G401.6 (cell line): Measurements from ENCODE around the gene TMED8.
"Not testable (repeated sequence)": the region's sequence is repeated elsewhere in the genome, so short reads cannot be mapped to it uniquely, and the experiment has no call there.

Experiments
- FAIRE-seq: peaks from 2 replicates; lab custom pipeline; 2012; peaks lifted over from hg19 to GRCh38; lab: Jason Lieb, UNC

Gene TMED8

DNA sequence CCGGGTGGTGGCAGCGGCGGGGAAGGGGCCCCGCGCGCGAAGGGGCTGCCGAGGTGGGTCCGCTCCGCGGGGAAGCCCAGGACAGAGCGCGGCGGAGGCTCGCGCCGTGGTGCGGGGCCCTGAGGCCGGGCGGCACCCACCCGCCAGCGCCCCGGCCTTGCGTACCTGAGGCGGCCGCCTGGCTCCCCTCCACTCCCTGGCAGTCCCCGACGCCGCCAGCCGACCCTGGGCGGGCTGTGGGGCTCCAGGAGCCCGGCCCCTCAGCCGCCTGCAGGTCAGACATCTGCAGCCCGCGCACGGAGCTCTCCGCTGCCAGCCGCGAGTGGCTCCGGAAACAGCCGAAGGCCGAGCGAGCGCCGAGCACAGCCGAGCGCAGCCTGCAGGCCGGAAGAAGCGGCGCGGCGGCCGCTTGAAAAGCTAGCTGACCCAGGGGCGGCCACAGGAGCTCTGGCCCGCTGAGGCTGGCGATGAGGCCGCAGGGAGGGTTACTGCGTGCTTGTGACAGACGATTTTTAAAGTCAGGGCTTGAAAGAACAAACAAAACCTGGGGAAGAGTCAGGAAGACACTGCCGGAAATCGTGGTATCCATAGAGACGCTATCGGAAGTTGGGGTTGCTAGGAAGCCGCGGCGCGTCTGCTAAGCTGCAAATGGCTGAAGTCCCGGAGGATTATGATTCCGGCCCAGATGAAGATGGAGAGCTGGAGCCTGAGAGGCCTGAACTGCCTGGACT lies at the start of gene TMED8, which contains the start of gene SAMD15:
TMED8 (minus strand) TSS at position 324 of the 731 bp plus-strand sequence; CDS start at position 283, 41 bp downstream.
SAMD15 (plus strand) TSS at position 609 of the 731 bp plus-strand sequence; CDS start at position 649, 40 bp downstream.
- FAIRE-seq, result peak; percentile 67

DNA sequence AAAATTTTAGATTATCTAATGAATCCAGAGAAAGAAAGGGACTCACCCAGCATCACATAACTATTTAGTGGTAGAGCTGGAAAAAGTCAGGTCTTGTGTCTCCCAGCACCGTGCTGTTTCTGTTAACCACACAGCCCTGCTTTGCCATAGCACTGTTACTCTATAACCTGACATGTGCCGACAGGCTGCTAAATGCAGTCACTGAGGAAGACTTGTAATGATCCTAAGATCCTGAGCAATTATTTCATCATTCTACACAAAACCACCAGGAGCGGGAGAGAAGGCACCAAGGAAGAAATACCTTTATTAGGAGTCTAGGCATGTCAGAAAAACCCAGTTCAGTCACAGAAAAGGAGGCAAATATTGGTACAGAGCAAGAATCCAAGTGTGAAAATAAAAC lies 49.5 kb upstream of the TMED8 start:
- FAIRE-seq, result no peak

DNA sequence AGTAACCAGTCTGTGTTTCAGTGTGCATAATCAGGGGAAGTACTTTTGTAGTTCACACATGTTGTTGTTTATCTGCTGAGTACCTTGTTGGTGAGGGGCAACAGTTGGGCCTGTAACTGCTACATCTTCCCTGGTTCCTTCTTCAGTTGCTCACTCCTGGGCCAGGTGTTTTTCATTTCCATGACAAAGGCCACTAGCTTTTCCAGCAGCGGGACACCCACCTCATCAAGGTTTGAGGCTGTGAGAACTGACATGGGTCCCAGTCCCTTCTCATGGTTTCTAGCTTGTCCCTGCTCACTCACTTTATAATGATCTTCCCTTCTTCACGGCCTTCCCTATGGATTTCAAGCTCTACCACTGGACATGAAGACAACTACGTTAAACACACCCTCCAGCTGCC lies 48.0 kb upstream of the TMED8 start:
- FAIRE-seq, result no peak

GRCh38 chr14:77423423-77423822 lies 46.5 kb upstream of the TMED8 start, which contains the start of gene NOXRED1:
TSS of gene NOXRED1 (minus strand) at chr14:77423523. CDS start at chr14:77422889, 634 bp downstream.
- FAIRE-seq, result no peak

DNA sequence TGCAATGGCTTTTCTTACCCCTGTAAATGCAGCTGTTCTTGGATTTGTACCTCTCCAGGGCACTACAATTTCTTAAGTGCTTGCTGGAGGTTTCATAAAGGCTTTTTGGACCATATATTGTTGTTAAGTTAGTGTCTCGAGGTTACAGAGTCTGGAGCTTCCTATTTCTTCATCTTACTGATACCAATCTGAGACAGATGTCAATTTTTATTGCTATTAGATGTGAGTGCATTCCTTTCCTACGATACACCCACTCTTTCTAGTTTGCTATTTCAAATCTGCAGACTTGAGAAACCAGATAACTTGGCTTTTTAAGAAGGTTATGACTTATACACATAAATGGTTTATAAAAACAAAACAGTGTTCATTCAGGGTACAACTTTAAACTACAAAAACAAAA lies 44.3 kb upstream of the TMED8 start:
- FAIRE-seq, result no peak

GRCh38 chr14:77416836-77417235 lies 39.9 kb upstream of the TMED8 start:
- FAIRE-seq, result no peak

DNA sequence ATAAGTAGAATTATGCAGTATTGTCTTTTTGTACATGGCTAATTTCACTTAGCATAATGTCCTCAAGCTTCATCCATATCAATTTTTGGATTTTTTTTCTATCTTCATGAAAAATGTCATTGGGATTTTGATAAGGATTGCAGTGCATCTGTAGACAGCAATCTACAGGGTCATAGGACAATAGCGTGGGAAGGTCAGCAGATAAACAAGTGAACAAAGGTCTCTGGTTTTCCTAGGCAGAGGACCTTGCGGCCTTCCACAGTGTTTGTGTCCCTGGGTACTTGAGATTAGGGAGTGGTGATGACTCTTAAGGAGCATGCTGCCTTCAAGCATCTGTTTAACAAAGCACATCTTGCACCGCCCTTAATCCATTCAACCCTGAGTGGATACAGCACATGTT lies 39.2 kb upstream of the TMED8 start:
- not testable (repeated sequence) for FAIRE-seq

DNA sequence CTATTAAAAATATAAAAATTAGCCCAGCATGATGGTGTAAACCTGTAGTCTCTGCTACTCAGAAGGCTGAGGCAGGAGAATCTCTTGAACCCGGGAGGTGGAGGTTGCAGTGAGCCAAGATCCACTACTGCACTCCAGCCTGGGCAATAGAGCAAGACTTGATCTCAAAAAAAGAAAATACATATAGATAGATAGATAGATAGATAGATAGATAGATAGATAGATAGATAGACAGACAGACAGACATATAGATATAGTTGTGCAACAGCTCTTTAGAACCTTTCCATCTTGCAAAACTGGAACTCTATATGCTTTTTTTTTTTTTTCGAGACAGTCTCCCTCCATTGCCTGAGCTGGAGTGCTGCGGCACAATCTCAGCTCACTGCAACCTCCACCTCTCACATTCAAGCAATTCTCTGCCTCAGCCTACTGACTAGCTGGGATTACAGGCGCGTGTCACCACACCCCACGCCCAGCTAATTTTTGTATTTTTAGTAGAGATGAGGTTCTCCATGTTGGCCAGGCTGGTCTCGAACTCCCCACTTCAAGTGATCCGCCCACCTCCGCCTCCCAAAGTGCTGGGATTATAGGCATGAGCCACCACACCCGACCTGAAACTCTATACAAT lies 38.6 kb upstream of the TMED8 start:
- FAIRE-seq, result not testable (repeated sequence)

DNA sequence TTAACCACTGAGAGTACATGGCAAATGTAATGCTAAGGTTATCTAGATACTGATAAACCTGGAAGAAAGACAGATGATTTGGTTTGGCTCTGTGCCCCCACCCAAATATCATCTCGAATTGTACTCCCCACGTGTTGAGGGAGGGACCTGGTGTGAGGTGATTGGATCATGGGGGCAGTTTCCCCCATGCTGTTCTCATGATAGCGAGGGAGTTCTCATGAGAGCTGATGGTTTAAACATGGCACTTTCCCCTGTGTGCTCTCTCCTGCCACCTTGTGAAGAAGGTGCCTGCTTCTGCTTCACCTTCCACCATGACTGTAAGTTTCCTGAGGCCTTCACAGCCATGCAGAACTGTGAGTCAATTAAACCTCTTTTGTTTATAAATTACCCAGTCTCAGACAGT lies 32.2 kb upstream of the TMED8 start:
- FAIRE-seq, result no peak

DNA sequence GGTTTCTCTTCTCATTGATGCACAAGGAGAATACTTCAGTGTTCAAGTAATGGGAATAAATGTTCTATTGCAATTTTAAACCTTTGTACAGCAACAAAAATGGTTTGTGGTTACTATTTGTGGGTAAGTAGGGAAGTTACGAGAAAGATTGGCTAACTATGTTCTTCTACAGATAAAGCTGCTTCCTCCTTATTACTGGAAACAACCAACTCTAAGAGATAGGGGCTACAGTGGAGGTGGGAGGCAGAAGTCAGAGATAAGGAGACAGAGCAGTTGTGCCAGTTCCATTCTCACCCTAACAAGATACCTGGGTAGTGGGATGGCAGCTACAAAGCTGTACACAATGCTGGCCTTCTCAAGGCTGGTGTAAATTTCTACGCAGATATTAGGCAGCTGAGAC lies 30.3 kb upstream of the TMED8 start:
- no peak for FAIRE-seq

DNA sequence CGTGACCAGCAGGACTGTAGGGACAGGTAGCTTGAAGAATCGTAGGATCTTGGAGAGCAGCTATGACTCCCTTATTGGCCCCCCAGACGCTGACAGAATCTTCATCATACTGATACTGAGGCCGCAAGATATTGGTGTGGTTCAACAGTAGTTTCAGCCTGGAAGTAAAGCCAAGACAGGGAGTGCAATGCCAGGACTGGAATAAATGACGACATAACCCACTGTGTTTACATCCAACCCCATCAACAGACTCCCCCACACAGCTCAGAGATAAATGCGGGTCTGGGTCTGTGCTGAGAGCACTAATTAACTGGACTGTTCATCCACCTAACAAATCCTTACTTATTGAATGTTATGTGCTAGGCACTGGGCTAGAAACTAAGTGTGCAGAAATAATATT lies 29.8 kb upstream of the TMED8 start:
- no peak for FAIRE-seq

DNA sequence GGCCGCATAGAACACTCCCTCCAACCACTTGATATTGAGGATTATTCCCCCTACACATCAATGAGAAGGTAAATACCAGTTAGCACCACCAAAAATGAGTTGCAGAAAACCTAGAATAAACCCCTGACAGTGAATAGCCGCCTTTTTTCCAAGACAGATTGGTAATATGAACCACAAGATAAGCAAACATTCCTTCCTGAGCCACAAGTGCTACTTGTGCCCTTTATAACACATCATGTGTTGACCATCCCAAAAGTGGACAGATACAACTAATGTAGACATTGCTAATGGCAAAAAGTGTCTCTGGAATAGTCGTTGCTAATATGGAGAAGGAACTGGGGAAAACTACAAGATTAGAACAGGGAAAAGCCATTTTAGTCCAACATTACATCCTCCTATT lies 29.2 kb upstream of the TMED8 start:
- FAIRE-seq, result no peak

DNA sequence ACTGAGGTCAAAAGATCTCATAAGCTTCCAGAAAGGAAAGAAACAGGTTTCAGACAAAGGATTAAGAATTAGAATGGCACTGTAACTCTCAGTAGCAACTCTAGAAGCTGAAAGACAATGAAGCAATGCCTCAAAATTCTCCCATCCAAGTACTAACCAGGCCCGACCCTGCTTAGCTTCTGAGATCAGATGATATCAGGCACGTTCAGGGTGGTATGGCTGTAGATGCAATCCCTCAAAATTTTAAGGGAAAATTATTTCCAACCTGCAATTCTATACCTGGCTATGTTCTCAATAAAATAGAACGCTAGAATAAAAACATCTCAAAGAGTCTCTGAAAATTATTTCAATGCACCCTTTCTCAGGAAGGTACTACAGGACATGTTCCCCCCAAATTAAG lies 26.9 kb upstream of the TMED8 start:
- no peak for FAIRE-seq

- FAIRE-seq, result no peak
These were observed 23.3 kb upstream of the TMED8 start for GRCh38 chr14:77400216-77400615.

DNA sequence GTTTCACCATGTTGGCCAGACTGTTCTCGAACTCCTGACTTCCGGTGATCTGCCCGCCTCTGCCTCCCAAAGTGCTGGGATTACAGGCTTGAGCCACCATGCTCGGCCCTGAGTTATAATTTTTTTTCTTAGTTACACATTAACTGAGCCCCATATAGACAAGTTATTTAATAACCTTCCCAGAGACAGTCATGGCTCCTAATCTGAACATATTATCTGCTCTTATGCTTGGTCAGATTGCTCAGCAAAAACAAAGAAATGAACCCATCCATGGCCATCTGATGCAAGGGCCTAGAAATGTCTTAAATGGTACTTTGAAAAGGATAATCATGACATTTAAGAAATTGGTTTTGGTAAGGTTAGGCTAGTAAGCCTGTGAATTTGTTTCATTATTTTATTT lies 13.3 kb upstream of the TMED8 start:
- no peak for FAIRE-seq

DNA sequence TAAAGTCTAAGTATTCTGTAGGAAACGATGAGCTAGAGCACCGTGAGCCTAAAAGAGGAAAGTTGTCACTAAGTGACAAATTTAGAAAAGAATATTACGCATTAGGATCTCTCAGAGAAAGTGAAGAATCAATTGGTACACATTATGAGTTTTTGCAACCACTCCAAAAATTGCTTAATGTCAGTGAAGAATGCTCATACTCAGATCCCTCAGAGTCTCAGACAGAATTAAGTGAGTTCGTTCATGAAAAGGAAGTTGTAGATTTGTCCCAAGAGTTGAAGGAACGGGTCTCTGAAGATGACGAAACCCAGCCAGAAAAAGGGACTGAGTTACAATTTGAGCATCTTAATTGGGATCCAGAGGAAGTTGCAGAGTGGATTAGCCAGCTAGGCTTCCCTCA lies 1.8 kb upstream of the TMED8 start:
- FAIRE-seq, result no peak

- FAIRE-seq, result no peak
These were observed 579 bp upstream of the TMED8 start for GRCh38 chr14:77377502-77377844.

DNA sequence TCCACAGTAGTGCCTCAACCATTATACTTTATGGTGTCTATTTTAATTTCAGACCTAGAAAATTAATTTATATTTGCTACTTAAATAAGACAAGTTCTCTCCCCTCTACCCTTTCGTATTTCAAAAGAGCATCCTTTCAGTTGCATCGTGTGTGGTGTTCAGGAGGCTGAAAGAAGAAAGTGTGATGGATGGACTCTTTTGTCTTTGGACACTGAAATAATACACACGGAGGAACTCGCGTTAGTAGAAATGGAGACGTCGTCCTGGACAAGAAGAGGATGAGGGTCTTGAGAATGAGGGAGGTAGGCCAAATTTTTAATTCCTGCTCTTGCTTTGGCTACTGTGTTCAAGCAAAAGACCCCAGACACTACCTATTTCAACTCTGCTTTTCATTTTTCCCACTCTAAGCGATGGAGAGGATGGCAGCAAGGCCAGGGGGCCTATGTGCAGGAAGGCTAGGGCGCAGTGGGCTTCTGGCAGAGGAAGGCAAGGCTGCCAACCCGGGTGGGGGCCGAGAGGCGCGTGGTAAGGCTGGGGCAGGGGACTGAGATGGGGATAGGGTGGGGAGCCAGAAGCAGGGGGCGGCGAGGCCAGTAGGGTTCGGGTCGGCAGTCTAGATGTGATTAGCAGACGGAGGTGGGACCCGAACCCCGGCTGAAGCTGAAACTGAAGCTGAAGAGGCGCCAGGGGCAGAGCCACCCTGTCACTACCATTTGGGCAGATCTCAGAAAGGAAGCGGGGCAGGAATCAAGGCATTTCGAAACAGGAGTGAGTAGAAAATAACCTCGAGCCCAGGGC lies 722 bp downstream of the TMED8 start:
- FAIRE-seq, result no peak

GRCh38 chr14:77375164-77375950 lies 1.5 kb downstream of the TMED8 start:
- FAIRE-seq, result no peak

- no peak for FAIRE-seq
These were observed 4.5 kb downstream of the TMED8 start for GRCh38 chr14:77372304-77372841.

GRCh38 chr14:77369285-77369684 lies 7.6 kb downstream of the TMED8 start:
- FAIRE-seq, result no peak

DNA sequence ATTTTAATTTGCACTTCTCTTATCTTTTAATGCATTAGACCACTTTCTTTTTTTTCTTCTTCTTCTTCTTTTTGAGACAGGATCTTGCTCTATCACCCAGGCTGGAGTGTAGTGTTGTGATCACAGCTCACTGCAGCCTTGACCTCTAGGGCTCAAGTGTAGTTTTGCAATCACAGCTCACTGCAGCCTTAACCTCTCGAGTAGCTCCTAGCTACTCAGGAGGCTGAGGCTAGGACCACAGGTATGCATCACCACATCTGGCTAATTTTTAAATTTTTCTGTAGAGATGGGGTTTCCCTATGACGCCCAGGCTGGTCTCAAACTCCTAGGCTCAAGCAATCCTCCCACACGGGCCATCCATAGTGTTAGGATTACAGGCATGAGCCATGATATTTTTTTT lies 12.7 kb downstream of the TMED8 start:
- no peak for FAIRE-seq
